Stimulated activated CD8-positive, alpha-beta memory T cell treated with anti-CD3 and anti-CD28 coated beads, Interleukin-15, amount 100 ng/mL, for 48 hours (primary cell): ENCODE data around the gene TMEM117.

Source experiments
- DNase-seq, 2 donors: peaks; one replicate each; pipeline ENCODE4 v3.0.0-alpha.2; 2020; ENCODE audit warnings: low read depth in 2 of 2

TMEM117 gene

GRCh38 chr12:43883748-43884147 lies 47.9 kb downstream of the TMEM117 start:
- DNase-seq, result no peak

- no peak for DNase-seq
Observed at GRCh38 chr12:43884683-43885410, 49.0 kb downstream of the TMEM117 start.

GRCh38 chr12:43887397-43887796 lies 51.5 kb downstream of the TMEM117 start:
- no peak for DNase-seq

- DNase-seq, result no peak
Observed at GRCh38 chr12:43891856-43892574, 56.1 kb downstream of the TMEM117 start.

- no peak for DNase-seq
Observed at GRCh38 chr12:43893670-43894069, 57.8 kb downstream of the TMEM117 start.

- no peak for DNase-seq
Observed at GRCh38 chr12:43895580-43896206, 59.8 kb downstream of the TMEM117 start.

GRCh38 chr12:43896496-43896895 lies 60.6 kb downstream of the TMEM117 start:
- no peak for DNase-seq

- DNase-seq, result no peak
Observed at GRCh38 chr12:43898474-43898873, 62.6 kb downstream of the TMEM117 start.

- DNase-seq, result no peak
Observed at GRCh38 chr12:43899574-43899973, 63.7 kb downstream of the TMEM117 start.

GRCh38 chr12:43903686-43904085 lies 67.8 kb downstream of the TMEM117 start:
- DNase-seq, result no peak

- no peak for DNase-seq
Observed at GRCh38 chr12:43912859-43913258, 77.0 kb downstream of the TMEM117 start.

GRCh38 chr12:43914391-43914790 lies 78.5 kb downstream of the TMEM117 start:
- DNase-seq, result no peak

- DNase-seq, result no peak
Observed at GRCh38 chr12:43914923-43915468, 79.1 kb downstream of the TMEM117 start.

GRCh38 chr12:43917896-43918295 lies 82.0 kb downstream of the TMEM117 start:
- no peak for DNase-seq

GRCh38 chr12:43921666-43922337 lies 85.9 kb downstream of the TMEM117 start:
- DNase-seq, result no peak

- no peak for DNase-seq
Observed at GRCh38 chr12:43930032-43930431, 94.2 kb downstream of the TMEM117 start.

- DNase-seq, result no peak
Observed at GRCh38 chr12:43931187-43931586, 95.3 kb downstream of the TMEM117 start.

GRCh38 chr12:43935581-43935980 lies 99.7 kb downstream of the TMEM117 start:
- DNase-seq, result no peak

- DNase-seq, result no peak
Observed at GRCh38 chr12:43937947-43938346, 102.1 kb downstream of the TMEM117 start.

GRCh38 chr12:43942379-43942778 lies 106.5 kb downstream of the TMEM117 start:
- DNase-seq, result no peak

- DNase-seq, result no peak
Observed at GRCh38 chr12:43945983-43946382, 110.1 kb downstream of the TMEM117 start.

GRCh38 chr12:43951286-43951685 lies 115.4 kb downstream of the TMEM117 start:
- DNase-seq, result no peak
